ENCODE data around the gene NPHP4.

DNA sequence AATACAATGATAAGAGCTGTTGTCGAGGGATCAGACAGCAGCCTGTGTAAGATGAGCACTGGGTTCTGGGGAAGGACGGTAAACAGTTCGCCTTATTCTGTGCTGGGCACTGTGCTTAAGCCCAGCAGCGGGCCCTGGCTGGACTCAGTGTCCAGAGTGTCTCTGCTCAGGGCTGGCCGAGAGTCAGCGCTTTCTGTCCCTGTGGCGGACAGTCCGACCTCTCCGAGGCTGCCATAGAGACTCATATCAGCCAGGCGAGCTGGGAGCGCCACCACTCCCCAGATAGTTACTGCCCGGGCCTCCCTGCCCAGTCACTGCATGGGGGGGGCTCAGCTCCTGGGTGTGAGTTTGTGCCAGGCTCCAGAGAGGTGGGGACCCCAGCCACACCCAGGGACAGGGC lies 14.7 kb upstream of the NPHP4 start:
- TF ChIP-seq, protein P1, sequence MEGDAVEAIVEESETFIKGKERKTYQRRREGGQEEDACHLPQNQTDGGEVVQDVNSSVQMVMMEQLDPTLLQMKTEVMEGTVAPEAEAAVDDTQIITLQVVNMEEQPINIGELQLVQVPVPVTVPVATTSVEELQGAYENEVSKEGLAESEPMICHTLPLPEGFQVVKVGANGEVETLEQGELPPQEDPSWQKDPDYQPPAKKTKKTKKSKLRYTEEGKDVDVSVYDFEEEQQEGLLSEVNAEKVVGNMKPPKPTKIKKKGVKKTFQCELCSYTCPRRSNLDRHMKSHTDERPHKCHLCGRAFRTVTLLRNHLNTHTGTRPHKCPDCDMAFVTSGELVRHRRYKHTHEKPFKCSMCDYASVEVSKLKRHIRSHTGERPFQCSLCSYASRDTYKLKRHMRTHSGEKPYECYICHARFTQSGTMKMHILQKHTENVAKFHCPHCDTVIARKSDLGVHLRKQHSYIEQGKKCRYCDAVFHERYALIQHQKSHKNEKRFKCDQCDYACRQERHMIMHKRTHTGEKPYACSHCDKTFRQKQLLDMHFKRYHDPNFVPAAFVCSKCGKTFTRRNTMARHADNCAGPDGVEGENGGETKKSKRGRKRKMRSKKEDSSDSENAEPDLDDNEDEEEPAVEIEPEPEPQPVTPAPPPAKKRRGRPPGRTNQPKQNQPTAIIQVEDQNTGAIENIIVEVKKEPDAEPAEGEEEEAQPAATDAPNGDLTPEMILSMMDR (IDR thresholded peaks at IDR 0.05; ENCODE audit: low read depth, low read length, missing input control): no peak
- TF ChIP-seq EGR1 (IDR thresholded peaks at IDR 0.05; ENCODE audit: low read depth in 2 of 2) (no peak), TAF1 (conservative IDR thresholded peaks at IDR 0.05) (no peak), RAD21 (IDR thresholded peaks at IDR 0.05) (no peak), SP1 (IDR thresholded peaks at IDR 0.05) (no peak), JUND (IDR thresholded peaks at IDR 0.05) (no peak), YY1 (IDR thresholded peaks at IDR 0.05) (no peak)
- TF ChIP-seq, protein P2, sequence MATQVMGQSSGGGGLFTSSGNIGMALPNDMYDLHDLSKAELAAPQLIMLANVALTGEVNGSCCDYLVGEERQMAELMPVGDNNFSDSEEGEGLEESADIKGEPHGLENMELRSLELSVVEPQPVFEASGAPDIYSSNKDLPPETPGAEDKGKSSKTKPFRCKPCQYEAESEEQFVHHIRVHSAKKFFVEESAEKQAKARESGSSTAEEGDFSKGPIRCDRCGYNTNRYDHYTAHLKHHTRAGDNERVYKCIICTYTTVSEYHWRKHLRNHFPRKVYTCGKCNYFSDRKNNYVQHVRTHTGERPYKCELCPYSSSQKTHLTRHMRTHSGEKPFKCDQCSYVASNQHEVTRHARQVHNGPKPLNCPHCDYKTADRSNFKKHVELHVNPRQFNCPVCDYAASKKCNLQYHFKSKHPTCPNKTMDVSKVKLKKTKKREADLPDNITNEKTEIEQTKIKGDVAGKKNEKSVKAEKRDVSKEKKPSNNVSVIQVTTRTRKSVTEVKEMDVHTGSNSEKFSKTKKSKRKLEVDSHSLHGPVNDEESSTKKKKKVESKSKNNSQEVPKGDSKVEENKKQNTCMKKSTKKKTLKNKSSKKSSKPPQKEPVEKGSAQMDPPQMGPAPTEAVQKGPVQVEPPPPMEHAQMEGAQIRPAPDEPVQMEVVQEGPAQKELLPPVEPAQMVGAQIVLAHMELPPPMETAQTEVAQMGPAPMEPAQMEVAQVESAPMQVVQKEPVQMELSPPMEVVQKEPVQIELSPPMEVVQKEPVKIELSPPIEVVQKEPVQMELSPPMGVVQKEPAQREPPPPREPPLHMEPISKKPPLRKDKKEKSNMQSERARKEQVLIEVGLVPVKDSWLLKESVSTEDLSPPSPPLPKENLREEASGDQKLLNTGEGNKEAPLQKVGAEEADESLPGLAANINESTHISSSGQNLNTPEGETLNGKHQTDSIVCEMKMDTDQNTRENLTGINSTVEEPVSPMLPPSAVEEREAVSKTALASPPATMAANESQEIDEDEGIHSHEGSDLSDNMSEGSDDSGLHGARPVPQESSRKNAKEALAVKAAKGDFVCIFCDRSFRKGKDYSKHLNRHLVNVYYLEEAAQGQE (IDR thresholded peaks at IDR 0.05): no peak
- TF ChIP-seq, protein P3, sequence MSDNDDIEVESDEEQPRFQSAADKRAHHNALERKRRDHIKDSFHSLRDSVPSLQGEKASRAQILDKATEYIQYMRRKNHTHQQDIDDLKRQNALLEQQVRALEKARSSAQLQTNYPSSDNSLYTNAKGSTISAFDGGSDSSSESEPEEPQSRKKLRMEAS (IDR thresholded peaks at IDR 0.05): no peak
- TF ChIP-seq, protein P4, sequence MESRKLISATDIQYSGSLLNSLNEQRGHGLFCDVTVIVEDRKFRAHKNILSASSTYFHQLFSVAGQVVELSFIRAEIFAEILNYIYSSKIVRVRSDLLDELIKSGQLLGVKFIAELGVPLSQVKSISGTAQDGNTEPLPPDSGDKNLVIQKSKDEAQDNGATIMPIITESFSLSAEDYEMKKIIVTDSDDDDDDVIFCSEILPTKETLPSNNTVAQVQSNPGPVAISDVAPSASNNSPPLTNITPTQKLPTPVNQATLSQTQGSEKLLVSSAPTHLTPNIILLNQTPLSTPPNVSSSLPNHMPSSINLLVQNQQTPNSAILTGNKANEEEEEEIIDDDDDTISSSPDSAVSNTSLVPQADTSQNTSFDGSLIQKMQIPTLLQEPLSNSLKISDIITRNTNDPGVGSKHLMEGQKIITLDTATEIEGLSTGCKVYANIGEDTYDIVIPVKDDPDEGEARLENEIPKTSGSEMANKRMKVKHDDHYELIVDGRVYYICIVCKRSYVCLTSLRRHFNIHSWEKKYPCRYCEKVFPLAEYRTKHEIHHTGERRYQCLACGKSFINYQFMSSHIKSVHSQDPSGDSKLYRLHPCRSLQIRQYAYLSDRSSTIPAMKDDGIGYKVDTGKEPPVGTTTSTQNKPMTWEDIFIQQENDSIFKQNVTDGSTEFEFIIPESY (IDR thresholded peaks at IDR 0.05): no peak

All from liver (tissue), 3 donors.